Activated T-cell treated with anti-CD3 and anti-CD28 coated beads for 1 hour (primary cell): ENCODE results near the gene TPP1.

Source experiments
- DNase-seq: peaks from one replicate; pipeline ENCODE4 v3.0.0-alpha.2; 2020; ENCODE audit warnings: low read depth

TPP1 gene

DNA sequence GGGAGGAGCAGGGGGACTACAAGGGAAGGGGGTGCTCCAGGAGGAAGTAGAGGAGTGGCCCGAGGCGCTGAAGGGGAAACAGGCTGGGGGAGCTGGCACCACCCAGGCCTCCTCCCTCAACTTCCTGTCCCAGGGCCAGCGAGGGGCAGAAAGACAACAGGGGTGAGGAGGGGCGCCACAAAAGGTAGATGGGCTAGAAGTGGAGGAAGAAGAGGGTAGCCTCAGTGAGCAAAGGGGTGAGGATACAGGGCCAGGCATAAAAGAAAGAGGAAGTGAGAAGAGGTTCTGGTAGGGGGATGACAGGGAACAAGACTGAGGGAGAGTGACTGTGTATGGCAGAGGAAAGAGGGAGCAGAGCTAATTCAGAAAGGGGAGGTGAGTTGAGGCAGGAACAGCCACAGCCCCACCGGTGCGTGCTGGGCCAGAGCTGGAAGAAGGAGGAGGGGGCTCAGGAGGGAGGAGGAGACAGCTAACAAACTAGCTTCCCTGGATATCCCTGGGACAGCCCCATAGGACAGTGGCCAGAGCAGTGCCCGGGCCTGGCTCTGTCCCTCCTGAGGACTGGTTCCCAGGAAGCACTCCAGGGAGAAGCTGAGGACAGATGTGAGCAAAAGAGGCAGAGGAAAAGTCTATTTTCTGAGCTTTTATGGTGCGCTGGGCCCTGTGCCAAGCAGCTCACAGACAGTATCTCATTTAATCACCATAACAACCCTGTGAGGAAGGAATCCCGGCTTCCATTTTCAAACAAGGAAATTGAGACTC, 27.9 kb upstream of the TPP1 start:
- DNase-seq, result no peak

- DNase-seq, result no peak
Measured at GRCh38 chr11:6646576-6646917, 27.3 kb upstream of the TPP1 start.

DNA sequence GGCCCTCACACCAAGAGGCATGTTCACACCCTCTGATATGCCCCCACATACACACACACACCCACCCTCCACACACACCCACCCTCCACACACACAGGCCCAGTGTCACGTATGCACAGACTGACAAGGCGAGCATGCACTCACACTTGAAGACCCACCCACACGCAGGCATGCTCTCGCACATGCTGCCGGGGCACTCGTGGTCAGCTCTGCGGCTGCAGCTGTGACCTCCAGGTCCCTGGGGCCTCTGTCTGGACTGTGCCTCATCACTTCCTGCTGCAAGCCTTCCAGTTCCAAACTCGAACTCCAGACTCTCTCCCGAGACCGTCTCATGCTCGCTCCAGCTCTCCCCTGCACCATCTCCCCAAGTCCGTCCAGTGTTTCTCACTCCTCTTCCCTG, 26.8 kb upstream of the TPP1 start:
- DNase-seq, result no peak

GRCh38 chr11:6642957-6643356, 23.7 kb upstream of the TPP1 start:
- DNase-seq, result no peak

GRCh38 chr11:6640985-6641701, 21.9 kb upstream of the TPP1 start:
- no peak for DNase-seq

GRCh38 chr11:6640036-6640984, 21.1 kb upstream of the TPP1 start:
- no peak for DNase-seq

- DNase-seq, result no peak
Measured at GRCh38 chr11:6638429-6638828, 19.2 kb upstream of the TPP1 start.

GRCh38 chr11:6637871-6638270, 18.6 kb upstream of the TPP1 start:
- DNase-seq, result no peak

DNA sequence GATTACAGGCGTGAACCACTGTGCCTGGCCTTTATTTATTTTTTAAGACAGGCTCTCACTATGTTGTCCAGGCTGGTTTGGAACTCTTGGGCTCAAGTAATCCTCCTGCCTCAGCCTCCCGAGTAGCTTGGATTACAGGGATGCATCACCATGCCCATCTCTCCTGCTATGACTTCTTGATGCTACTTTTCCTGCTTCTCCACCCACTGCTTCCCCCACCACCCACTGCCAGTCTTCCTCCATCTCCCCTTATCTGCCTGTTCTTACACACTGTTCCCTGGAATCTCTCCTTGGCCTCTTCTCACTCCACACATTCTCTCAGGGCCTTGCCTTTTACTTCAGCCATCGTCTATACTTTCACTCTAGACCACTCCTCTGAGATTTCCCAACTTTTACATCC, 17.3 kb upstream of the TPP1 start:
- no peak for DNase-seq

GRCh38 chr11:6635082-6635932, 16.1 kb upstream of the TPP1 start:
- no peak for DNase-seq

DNA sequence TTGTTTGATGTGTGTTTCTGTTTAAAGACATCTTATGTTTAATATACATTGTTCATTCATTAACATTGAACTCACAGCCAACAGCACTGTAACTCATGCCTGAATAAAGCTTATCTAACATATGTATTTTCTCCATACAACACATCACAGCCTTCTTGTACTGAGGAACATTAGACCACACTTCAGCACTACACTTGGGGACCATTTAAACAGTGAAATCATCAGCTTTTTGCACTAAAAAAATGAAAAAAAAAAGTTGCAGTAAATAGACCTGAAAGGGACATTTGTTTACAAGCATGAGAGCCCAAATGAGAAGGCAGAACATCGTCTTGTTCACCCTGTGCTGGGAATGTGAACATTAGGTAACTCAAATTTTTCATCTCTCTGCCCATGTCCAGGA, 15.3 kb upstream of the TPP1 start:
- no peak for DNase-seq

GRCh38 chr11:6633422-6634408, 14.5 kb upstream of the TPP1 start:
- DNase-seq, result no peak

GRCh38 chr11:6632116-6633073, 13.2 kb upstream of the TPP1 start:
- DNase-seq, result no peak

DNA sequence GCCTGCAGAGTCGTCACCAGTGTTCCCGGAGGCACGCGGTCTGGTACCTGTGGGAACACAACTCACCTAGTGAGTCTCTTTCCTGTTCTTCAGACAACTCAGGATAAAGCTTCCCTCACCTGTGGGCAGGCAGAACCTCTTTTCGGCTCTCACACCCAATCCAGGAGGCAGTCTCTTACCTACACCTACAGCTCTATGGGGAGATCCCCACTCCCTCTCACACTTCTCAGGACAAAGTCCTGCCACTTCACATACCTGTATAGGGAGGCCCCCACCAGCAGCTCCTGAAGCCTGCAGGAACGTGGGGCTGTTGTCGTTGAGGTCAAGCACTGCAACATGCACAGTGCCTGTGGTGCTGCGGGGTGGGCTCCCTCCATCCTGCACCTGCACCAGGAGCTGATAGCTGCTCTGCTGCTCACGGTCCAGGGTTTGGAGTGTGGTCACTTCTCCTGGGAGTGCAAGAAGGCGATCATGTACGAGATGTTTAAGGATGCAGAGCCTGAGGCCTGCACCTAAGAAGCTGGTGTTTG, 12.2 kb upstream of the TPP1 start:
- no peak for DNase-seq

- DNase-seq, result no peak
Measured at GRCh38 chr11:6630632-6631291, 11.5 kb upstream of the TPP1 start.

- DNase-seq, result no peak
Measured at GRCh38 chr11:6629892-6630631, 10.8 kb upstream of the TPP1 start.

- DNase-seq, result no peak
Measured at GRCh38 chr11:6629573-6629891, 10.3 kb upstream of the TPP1 start.

- DNase-seq, result no peak
Measured at GRCh38 chr11:6628526-6628925, 9.3 kb upstream of the TPP1 start.
